ENCODE results near the gene HOXB9. TPM values are rescaled to one million over a fixed set of nuclear protein-coding genes. Genes with fewer than 3 reads are reported as not detected.
A peak's percentile ranks its signal among the peaks of the same experiment; 100 is the strongest.

HOXB9 gene
- total RNA-seq (2014; rRNA removed; shearing (Covaris generic)), result 23.1 and 26.1 TPM in 2 replicates

DNA sequence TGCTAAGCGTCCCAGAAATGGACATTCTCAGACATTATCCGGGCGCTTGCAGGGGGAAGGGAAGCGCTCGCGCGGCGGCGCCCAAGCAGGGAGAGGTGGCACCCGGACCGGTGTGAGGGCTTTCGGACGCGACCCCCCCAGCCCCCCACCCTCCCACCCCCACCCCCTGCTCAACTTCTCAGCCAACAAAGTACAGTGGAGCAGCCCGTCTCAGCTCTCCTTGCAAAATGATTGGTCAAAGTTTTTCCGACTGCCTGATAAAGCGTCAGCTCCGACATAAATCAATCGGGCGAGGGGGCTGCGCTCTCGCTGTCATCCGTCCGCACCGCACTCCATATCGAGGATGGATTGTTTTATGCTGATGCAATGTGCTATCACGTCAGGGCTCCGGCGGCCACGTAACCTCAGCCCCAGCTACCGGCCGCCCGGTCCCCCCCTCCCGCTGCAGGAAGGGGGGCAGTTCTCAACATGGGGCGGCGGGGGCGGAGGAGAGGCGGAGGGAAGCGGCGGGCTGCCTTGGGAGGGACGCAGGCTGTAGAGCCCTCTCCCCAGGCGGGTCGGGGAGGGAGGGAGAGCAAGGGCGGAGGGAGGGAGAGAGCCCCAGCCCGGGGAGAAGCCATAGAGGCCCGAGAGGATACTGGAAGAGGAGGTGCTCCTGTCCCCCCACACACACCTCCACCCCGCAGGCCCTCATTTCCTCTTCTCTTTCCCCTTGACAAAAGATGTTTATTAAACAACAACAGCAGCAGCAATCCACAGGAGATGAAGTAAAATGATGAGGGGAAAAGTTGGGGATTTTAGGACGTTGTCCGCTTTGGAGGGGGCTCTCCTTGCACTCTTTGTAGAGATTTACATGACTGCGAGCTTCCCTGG, at the start of gene HOXB9:
Gene HOXB9 (minus strand): TSS at position 114 of the 873 bp plus-strand sequence. CDS start 89 bp downstream, at position 25.
- DNase-seq (ENCODE audit: low spot score), result peak; percentile 94

DNA sequence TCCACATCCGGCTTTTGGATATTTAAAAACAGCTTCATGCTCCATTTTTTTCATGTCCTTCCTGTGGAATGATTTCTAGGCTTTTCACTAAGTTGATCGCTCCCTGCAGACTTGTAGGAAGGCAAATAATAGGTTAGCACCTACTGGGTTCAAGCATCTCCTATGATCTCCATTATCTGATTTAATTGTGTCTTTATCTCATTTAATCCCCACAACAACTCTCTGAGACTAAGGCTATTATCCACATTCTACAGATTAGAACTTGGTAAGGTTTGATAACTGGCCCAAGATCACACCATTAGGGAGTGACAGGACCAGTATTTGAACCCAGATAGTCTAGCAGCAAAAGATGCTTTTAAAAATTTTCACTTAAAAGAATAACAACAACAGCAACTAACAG, 46.2 kb upstream of the HOXB9 start:
- no peak for DNase-seq (ENCODE audit: low spot score)

DNA sequence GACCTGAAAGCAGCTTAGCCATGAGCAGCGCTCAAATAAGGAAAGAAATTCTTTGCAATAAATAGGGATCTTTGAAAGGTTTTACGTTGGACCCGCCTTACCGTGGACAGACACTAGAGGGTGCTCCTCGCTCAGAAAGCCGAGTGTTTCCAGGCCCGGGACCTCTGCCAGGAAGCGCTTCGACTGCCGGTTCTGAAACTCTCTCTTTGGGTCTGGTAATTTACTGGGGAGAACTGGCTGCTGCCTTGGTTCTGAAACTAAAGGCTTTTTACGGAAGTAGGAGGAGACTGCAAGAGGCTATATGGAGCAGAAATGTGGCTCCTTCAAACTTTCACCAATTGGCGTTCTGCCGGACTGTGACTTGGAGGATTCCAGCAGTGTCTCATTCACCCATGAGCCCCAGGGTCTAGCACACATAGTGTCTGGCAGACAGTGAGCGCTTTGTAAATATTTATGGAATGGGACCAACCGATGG, 45.6 kb upstream of the HOXB9 start:
- DNase-seq (ENCODE audit: low spot score), result peak; percentile 88

DNA sequence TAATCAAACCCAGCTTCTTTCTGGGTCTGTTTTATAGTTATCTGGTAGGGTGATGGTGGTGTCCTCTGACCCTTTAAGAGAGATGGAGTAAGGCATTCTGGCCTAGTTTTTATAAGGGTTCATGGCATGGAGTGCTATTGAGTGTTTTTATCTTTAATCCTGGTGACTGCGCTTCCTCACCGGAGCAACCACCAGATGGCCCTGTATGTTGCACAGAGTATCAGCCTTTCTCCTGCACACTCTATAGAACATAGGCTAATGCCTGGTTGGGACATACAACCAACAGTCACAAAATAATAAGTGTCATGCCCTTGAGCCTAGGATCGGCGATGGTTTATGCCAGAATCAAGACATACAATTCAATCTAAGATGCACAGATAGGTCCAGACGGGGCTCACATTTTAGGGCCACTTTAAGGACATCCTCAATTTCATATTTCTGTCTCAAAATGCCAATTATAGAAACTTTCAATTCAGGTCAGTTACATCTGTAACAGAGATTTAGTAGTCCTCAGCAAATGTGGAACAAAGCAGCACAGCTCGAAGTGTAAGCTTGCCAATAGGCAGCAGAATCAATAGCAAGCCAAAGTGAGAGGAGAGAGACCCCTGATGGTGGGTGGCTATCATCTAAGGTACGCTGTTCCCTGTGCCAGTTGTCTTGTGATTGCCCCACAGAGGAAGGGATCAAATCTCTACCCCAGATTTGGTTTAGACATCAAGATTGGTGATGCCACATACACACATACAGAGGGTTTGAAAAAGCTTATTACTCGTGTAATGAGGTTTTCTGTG, 37.2 kb upstream of the HOXB9 start:
- DNase-seq (ENCODE audit: low spot score), result no peak

DNA sequence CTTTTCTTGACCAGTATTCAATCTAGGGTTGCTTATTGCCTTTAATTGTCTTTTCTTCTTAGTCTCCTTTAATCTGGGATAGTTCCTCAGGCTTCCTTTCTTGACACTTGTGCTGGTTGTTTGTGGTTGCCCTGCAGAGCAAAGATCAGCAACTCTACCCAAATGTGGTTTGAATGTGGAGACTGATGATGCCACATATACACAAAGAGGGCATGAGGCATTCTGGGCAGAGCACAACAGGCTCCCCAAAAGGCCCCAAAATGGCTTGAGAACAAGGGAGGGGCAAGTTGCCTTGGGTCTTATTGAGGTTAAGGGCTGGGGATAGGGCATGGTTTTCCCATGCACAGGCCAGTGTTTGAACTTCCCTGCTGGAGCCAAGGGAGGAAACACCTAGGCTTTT, 29.8 kb upstream of the HOXB9 start:
- no peak for DNase-seq (ENCODE audit: low spot score)

DNA sequence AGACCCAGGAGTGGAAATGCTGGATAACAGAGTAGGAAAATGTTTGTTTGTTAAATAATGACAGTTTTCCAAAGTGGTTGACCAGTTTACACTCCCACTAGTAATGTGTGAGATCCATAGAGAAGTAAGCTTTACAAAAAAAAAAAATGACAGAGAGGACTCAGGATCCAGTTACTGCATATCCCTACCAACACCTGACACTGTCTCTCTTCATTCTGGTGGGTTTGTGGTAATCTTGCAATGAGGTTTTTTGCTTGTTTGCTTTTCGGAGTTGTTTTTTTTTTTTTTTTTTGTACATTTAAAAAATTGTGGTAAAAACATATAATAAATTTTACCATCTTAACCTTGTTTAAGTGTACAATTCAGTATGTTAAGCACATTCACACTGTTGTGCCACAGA, 23.6 kb upstream of the HOXB9 start:
- DNase-seq (ENCODE audit: low spot score), result no peak

DNA sequence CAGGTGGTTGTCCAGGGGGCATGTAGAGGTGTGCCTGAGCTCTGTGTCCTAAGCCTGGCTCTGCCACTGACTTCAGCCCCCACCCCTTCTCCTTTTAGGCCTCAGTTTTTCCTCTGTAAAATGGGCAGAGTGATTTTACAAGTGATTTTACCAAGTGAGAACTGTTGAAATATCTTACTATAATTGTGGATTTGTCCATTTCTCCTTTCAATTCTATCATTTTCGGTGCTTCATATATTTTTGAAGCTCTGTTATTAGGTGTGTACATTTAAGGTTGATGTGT, 21.7 kb upstream of the HOXB9 start:
- no peak for DNase-seq (ENCODE audit: low spot score)

DNA sequence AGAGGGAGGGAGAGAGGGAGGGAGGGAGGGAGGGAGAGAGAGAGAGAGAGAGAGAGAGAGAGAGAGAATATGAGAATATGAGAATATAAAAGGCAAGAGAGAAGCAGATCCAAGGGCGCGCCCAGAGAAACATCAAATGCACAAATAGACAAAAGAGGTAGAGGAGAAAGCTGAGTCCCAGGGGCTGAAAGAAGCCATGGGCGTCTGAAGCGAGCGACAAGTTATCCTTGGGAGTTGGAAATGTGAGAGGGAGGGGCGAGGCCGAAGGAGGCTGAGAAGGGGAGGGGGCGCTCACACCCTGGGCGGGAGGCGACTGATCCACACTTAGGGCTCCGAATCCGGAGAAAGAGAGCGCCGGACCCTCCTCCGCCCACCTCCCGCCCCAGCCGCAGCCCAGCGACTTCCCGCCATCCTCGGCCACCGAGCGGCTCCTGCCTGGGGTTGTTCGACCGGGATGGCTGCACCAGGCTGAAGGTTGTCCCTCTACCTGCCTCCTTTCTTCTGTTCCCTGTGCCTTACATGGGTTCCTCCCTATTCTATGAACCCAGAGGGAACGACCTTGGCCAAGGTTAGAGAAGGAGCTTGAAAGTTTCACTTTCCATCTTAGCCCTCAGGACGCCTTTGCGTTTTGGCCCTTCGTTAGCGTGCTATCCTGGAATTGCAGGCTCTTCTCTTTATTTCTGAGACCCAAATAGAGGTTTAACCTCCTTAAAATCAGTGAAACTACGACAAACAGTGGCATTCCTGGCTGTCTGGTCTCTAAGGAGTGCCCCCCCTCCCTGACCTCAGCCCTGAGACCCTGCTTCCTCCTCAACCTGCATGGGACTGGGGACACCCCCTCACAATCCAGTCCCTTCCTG, 21.2 kb upstream of the HOXB9 start:
- DNase-seq (ENCODE audit: low spot score), result no peak

DNA sequence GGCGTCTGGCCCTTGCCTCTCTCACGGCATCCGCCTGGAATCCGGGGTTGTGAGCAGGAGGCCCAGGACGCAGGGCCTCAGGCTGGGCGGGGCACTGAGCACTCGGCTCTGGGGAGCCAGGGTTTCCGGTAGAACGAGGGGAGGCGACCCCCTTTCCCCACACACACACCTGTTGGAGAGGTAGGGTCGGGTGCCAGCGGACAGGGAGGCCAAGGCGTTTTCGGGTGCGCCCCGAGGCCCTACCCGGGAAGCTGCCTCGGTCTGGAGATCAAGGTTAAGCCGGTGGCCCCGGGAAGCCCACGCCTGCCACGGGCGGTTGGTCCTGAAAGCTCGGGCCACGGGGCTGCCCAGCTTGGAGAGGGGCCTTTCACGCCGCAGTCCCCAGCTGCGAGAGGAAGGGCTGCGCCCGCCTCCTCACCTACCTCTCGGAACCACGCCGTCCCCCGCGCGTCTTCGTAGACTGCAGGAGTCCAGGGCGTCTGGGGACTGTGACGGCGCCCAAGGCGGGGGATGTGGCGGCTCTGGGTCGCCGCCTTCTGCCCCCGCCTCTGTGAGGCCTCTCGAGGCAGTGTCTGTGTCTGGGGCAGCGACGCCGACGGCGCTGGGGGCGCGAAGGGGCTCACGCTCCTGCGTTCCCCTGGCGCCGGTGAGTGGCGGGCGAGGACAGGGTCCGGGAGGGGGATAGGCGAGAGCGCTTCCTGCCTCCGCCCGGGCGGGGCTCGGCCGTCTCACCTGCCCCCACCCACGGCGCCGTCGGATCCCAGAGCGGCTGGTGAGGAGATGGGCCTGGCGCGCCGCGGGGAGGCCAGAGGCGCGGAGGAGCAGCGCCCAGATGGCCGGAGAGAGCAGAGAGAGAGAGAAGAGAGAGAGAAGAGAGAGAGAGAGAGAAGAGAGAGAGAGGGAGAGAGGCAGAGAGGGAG, 20.3 kb upstream of the HOXB9 start:
- DNase-seq (ENCODE audit: low spot score), result no peak

DNA sequence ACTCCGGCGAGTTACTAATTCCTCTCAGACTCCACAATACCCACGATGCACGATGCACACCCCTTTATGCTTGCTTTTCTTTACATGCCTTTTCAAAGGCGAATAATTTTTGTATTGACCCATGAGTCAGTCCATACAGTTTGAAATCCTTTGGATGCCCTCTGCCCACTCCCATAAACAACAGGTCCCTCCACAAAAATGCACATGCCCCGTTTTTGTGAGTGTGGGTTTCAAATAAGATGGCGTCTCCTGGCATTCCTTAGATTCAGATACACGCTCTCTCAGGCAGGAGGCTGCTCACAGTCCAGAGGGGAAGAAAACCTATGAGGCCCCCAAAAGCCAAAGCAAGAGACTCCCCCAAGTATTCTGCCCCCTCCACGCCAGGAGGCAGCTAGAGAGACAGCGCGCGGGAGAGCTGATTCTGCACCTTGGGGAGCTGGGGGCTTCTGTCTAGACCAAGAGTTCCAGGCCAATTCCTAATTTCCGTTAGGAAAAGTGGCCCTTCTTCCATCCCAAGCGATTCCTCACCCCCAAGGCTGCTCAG, 19.6 kb upstream of the HOXB9 start:
- DNase-seq (ENCODE audit: low spot score), result no peak

DNA sequence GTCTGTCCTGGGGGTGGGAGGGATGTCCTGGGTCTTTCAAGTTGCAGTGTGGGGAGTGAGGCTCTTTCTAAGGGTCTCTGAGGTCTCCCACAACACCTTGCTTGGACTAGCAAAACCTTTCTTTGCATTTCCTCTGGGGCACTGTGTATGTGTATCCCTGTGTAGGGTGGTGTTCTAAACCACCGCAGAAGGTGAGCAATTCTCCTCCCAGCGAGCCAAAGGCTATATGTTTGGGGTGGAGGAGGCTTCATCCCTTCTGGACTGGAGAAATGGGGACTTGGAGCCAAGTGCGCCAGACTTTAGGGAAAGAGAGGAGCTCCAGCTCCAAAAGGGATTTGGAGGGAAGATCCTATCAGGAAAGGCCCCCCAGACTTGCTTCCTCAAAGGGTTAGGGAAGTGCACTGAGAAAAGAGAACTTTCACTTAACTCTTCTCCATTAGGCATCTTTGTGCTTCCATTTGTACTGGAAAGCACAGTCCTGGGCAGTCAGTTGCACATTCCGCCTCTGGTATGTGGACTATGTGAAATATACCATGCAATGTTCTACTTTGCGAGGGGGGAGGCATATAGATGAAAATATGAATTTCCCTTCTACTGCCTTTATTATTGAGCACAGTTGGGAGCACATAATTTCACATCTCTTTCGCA, 18.9 kb upstream of the HOXB9 start:
- DNase-seq (ENCODE audit: low spot score), result no peak

DNA sequence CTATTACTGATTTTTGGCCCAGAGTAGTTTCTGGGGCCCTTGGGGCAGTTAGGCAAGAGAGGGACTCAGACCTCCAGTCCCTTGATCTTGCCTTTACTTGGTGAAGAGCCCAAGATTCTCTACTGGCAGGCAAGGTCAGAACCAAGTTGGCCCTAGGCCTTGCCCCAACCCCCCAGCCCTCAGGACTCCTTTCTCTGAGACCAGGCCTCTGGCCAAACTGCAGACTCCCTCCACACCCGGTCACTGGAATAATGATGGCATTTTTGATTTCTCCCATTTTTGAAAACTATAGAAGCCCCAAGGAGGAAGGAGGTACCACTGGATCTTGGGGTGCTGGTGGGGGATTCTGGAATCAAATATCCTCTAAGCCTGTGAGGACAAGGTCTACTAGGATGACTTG, 18.0 kb upstream of the HOXB9 start:
- no peak for DNase-seq (ENCODE audit: low spot score)

DNA sequence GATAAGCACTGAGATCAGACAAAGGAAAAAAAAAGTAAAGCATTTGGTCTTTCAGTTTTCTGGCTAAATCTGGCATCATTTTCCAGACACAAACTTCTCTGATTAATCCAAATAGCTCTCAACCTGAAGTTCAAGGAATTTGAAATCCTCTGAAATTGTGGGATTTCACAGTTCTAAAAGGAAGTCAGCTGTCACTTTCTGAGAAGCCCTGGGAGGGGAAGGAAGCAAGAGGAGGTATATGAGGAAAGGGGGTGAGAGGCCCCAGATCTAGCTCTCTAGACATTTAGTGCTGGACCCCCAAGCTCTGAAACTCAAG, 17.5 kb upstream of the HOXB9 start:
- no peak for DNase-seq (ENCODE audit: low spot score)

DNA sequence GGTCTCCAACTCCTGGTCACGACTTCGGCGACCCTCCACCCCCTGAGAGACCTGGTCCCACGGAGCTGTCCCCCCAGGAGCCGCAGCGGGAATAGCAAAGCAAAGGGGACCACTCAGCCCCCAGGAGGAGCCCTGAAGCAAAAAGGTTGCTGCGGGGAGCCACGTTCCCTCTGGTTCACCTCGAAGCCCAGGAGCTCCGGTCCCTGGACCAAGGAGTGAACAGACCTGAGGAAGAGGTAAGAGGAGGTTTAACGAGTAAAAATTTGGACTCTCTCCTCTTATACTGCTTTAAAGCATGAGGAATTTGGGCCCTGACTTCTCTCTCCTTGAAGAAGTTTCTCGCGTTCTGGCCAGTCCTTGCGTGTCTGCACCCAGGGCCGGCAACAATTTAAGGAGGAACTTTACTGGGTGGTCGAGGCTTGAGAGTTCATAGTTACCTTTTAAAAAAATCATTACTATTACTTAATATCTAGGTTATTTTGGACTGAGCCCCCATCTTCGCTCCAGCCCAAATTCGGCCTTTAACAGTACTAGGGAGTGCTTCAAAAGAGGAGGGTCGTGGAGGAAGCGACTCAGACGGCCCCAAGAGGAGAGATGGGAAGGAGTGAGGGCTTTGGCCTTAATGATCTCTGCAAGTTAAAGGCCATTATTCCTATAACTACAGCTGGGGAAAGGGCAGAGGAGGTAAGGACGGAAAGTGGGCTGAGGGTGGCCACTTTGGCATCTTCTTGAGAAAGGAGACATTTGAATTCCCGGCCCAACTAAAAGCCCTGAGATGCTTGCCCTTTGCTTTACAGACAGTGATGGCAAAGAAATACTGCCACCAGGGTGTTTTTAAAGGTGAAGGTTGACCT, 16.9 kb upstream of the HOXB9 start:
- DNase-seq (ENCODE audit: low spot score), result no peak

DNA sequence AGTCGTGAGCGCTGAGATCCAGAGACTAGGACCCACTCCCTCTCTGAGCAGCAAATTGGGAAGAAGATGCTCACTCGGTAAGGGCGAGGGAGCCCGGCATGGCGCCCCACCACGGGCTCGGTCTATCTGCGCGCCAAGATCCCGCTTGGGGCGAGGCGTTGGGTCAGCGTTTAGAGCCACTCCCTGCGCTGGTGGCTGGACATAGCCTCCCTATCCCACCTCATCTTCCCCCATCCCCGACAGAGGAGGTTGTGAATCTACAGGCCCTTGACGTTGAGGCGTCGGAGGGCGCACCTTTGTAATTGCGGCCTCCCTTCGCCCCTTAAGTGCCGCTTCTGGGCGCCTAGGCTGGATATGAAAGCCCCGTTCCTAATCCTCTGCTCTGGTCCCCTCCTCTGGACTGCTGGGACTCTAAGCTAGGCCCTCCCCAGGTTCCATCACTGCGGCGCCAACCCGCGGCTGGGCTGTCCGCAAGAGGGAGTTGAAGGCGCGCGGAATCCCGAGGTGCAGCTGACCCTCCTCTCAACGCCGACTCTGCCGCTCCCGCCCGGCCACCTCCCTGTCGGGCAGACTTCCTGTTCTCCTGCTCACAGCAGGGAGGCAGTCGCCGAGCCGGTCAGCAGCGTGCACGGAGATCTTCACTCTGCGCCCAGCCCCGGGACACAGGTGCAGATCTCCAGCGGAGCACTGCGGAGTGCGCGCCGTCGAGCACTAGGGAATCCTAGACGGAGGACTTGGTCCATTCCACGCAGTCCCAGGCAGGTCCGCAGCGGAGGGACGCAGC, 16.1 kb upstream of the HOXB9 start:
- no peak for DNase-seq (ENCODE audit: low spot score)

DNA sequence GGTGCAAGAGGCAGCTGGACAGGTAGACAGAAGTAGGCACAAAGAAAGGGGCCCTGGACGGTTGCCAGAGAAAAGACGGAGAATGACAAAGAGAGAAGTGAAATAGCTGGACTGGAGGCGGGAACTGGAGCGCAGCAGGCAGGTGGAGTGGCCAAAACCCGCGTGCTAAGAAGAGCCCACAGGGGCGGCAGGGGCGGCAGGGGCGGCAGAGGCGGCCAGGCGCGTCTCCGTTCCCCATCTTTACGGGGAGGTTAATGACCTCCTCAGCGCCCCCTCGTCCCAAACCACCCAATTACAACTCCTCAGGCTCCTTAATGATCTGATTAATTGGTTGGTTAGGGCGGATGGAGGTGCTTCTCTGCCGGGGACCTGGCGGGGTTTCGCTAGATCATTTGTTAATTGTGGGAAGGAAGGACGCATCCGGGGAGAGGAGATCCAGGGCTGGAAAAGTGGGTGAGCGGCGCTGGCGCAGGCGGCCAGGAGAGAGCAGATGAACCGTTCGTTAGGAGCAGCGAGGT, 15.4 kb upstream of the HOXB9 start:
- no peak for DNase-seq (ENCODE audit: low spot score)

DNA sequence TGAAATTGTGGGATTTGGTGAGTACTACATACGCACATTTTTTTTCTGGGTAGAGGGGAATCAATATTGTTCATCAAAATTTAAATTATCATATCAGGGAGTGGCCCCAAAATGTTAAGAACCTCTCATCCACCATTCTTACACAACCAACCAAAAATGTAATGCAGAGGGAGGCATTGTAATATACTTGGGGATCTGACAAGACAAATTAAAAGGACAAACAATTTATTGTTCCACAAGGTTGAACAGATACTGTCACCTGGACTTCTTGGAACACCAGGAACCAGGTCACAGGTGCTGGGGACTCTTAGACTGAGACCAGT, 14.7 kb upstream of the HOXB9 start:
- DNase-seq (ENCODE audit: low spot score), result no peak

All from H4 (cell line).